ENCODE measurements around the gene KSR1. TPM values are rescaled to one million over a fixed set of nuclear protein-coding genes. Genes with fewer than 3 reads are reported as not detected.

Gene KSR1
- total RNA-seq, 1 donor from 2014 or later: 49.7 TPM

DNA sequence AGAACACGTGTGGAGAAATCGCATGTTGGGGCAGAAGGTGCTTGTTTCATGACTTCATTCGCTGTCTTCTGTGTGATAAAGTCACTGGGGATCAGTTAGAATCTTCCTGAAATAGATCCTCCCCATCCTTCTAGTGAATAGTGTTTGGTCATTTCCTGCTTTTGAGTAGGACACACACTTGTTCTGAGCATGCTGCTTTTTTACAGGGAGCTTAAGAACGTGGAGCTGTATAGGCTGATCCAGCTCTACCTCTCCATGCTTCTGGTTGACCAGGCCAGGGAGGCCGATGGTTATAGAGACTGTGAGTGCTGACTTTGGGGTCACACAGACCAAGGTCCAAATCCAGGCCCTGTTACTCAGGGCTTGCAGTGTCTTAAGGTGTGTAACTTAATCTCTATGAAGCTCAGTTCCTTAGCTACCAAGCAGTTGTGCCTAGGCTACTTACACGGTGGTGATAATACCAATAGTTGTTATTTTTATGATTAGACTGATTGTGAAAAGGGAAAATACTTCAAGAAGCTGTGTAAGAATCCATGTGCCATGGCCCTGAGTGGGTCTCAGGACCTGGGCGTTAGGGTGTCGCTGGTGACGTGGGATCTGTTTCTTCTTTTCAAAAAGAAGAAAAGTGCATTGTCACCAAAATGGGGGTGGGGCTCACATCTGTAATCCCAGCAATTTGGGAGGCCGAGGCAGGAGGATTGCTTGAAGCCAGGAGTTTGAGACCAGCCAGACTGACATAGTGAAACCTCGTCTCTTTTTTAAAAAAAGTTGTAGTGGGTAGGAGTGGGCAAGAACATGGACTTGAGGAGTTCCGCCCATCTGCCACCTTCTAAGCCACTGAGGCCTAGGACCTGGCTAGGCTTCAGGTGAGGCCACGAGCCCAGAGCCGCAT lies 110.7 kb downstream of the KSR1 start:
- DNase-seq (ENCODE audit: extremely low read depth, low read depth, low spot score): no peak

DNA sequence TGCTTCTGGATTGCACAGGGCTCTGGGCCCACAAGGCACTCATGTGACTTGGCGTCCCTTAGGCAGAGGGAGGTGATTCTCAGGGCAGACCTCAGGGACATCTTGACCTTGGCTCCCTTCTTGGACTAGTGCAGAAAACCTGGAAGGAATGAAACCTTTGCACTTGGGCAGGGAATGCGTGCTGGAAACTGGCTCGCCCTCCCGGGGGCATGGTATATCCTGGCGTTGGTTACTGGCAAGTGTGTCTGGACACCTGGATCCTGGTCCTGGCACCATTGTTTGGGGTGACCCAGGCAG lies 111.3 kb downstream of the KSR1 start:
- DNase-seq (ENCODE audit: extremely low read depth, low read depth, low spot score): no peak

DNA sequence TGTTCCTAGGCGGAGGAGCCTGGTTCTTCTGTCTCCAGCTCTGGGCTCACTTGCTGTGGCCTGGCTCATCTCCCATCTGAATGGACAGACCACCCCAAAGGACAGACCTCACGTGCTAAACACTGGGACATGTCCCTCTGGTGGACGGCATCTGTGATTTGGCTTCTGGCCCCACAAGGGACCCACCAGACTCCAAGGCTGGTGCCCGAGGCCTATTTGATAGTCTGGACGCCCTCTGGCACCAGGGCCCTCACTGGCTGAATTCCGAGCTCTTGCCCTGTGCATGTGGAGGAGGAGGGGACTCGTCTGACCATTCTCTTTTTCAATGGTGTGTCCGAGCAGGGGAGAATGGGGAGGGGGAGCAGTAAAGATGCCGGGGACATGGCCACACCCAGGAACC lies 112.0 kb downstream of the KSR1 start:
- no peak for DNase-seq (ENCODE audit: extremely low read depth, low read depth, low spot score)

DNA sequence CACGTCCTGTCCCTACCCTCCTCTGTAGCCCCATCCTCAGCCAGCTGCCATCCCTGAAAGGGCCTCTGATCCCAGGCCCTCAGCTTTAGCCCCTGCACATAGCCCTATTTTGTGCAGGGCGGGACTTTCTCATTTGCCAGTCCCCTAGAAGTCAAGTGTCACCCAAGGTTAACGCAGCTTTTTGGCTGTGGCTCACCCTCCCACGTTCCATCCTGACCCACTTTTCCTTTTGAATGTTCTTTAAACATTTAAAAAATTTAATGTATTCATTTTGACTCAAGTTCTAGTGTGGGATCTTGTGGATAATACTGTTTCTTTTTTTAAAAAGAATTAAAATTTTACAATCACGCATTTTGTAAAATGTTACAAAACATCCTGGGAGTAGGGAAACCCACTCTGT lies 112.6 kb downstream of the KSR1 start:
- DNase-seq (ENCODE audit: extremely low read depth, low read depth, low spot score): no peak

DNA sequence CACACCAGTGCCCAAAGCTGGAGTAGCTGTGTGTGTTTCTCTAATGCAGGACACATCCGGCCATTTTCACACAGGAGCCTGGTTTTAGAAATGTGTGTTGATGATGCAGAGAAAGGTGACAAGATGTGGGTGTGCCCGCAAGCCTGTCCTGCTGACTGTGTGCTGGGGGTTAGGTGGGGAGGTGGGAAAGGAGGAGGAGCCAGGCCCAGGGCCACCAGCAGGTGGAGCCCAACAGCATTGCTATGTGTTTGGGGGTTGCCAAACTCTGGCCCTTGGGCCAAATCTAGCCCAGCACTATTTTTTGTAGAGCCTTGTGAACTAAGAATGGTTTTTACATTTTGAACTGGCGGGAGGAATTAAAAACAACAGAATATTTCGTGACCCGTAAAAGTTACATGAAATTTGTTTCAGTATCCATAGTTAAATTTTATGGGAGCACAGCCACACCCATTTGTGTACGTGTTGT lies 113.0 kb downstream of the KSR1 start:
- DNase-seq (ENCODE audit: extremely low read depth, low read depth, low spot score): no peak

DNA sequence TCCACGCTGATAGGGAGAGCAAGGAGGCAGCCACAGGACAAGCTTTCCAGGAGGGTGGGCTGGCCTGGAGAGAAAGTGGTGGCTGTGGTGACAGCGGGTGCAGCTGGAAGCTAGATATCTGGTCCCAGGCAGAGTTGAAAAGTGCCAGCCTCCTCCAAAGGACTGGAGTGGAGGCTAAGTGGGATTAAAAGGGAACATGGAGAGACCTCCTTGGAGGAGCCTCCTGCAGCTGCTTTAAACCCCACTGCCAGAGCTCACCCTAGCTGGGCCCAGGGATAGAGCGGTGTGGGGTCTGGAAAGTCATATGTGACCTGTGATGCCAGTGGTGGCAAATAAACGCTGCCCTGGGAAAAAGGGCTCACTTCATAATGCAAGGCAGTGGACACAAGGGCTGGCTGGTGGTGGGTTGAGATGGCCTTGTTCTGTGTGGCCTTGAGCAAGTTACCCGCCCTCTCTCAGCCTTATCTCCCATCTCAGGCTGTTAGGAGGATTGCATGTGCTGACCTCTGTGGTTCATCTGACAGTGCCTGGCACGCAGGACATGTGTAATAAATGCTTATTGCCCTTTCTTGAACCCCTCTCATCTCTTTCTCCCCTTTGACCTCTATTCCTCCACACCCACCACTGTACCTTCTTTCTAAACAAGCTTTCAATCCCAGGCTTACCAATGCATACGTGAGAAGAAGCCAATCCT lies 113.8 kb downstream of the KSR1 start:
- no peak for DNase-seq (ENCODE audit: extremely low read depth, low read depth, low spot score)

DNA sequence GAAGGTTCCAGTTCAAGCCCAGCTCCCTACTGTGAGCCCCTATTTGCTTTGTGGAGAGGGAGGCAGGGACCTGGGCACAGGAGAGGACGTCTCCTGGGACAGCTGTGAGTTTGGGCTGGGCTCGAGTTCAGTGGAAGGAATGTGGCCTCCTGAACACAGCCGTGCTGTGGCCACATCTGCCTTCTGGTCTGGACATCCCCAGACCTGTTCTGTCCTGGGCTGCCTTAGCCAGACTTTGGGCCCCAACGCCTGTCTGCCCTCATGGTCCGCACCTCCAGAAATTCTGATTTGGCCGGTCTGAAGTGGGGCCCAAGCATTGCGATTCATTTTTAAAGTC lies 114.3 kb downstream of the KSR1 start:
- DNase-seq (ENCODE audit: extremely low read depth, low read depth, low spot score): no peak

DNA sequence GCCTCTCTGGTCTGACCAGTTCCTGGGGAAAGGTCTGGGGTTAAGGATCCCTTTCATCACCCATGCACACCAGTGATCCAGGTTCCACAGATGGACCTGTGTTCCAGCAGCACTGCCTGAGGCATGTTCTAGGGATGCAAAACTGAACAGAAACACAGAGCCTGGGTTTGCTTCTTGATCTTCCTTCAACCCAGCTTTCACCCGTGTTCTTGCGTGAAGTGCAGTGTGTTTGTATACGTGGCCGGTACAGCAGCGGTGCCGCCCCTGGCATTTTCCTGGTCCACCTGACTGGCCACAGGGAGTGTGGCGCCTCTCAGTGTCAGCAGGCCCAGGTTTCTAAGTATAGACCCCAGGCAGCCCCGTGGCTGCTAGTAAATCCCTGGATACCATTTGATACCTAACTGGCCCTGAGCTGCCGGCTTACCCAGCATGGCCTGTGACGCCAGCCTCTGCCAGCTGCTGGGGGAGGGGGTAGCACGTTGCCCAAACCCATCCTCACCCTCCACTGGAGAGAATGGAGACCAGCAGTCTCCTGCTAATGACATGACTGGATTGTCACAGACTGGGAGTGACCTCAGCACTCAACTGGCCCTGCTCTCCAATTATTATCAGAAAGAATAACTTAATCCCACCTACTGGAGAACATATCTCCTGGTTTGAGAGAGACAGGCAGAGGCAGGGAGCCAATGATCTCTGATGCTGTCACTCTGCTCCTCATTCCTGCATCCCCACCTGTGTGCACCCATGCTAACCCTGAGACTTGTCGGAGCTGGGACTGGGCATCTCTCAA lies 115.5 kb downstream of the KSR1 start:
- DNase-seq (ENCODE audit: extremely low read depth, low read depth, low spot score): no peak

DNA sequence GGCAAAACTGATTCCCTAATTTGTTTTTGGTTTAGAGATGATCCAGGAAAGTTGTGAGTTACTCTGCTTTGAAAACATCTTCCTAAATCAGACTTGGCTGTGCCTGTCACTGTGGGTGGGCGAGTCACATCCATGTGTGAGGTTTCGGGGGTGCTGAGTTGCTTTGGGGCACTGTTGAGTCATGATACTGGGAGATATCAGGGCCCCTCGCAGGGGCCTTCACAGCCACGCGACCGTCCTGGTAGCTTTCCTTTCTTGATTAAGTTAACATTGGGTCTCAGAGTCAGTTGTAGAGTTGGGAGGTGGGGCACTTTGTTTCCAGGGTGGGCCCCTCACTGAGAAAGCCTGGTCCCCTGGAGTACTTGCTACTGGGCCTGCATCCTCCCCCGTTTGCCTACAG lies 116.4 kb downstream of the KSR1 start:
- no peak for DNase-seq (ENCODE audit: extremely low read depth, low read depth, low spot score)

DNA sequence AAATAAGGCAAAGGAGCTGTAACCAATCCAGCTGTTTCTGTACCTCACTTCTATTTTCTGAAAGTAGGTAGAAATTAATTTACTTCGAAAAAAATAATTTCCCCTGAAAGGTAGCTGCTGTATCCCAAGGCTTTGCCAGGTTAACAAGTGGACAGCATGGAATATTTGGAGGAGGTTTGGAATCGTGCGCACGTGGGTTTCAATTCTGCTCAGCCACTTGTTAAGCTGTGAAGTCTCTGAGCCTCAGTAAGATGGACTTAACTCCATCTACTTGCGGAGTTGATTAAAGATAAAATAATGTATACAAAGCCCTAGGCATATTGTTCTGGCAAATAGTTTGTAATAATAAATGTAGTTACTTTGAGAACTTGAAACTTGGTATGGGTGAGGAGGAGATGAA lies 117.3 kb downstream of the KSR1 start:
- DNase-seq (ENCODE audit: extremely low read depth, low read depth, low spot score): no peak

DNA sequence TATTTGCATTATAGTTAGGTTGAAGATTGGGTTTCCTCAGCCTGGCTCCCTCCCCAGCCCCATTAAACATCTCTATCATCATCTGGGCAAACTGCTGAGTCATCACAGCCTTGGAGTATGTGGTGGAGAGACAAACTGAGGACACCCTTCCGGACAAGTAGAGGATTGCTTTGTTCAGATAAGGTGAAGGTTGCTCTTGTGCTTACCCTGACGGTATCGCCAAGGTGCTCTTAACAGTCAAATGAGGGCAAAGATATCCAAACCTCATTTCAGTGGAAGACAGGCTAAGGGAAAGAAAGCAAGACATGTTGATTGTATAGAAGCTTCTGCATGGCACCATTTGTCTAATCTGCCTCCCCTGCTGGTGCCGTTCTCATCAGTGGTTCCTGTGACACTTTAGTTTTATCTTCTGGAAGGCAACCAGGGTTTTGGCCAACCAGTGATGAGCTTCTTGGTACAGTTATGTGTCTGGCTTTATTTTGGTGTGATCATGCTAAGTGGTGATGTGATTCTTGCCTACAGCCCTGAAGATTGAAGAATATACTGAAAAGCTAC lies 117.8 kb downstream of the KSR1 start:
- no peak for DNase-seq (ENCODE audit: extremely low read depth, low read depth, low spot score)

DNA sequence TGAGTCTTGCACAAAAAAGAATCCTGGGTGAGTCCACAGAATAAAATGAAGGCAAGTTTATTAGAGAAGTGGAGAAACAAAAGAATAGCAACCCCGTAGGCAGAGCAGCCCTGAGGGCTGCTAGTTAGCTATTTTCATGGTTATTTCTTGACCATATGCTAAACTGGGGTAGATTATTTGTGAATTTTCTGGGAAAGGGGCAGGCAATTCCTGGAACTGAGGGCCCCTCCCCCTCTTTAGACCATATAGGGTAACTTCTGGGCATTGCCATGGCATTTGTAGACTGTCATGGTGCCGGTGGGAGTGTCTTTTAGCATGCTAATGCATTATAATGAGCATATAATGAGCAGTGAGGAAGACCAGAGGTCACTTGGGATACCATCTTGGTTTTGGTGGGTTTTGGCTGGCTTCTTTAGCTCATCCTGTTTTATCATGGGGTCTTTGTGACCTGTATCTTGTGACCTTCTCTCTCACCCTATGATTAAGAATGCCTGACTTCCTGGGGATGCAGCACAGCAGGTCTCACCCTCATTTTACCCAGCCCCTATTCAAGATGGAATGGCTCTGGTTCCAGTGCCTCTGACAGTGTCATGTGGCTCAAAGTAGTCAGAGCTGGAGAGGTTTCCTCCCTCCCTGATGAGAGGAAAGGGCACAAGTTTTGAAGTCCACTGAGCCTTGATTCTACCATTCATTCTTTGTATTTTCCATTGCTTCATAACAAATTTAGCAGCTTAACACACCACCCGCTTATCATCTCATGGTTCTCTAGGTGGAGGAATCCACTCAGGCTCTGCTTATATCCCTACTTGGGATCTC lies 119.1 kb downstream of the KSR1 start:
- no peak for DNase-seq (ENCODE audit: extremely low read depth, low read depth, low spot score)

DNA sequence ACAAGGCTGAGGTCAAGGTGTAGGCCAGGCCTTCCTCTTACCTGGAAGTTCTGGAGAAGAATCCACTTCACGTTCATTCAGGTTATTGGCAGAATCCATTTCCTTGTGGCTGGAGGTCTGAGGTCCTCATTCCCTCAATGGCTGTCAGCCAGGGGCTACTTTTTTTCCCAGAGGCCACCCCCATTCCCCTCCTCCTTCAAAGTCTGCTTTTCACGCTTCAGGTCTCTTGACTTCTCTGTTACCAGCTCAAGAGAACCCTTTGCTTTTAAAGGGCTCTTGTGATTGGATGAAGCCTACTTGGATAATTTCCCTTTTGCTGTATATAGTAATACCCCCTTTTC lies 119.6 kb downstream of the KSR1 start:
- no peak for DNase-seq (ENCODE audit: extremely low read depth, low read depth, low spot score)

DNA sequence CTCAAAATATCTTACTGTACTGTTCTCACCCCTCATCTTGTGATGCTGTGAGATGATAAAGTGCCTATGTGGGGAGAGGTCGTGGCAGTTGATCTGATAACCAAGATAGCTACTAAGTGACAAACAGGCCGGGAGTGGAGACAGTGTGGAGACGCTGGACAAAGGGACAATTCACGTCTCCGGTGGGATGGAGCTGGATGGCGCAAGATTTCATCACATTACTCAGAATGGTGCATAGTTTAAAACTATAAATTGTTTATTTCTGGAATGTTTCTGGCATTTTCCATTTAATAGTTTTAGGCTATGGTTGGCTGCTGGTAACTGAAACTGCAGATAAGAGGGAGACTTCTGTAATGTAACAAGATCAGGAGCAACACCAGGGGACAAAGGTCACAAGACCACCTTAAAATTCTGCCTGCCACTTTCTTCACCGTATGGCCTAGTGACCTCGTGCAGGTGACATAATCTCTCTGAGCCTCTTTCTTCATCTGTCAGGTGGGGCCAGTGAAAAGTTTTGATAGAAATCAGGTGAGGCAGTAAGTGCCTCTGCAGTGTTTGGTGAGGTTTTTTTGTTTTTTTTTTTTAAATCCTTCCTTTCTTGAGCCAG lies 120.3 kb downstream of the KSR1 start:
- DNase-seq (ENCODE audit: extremely low read depth, low read depth, low spot score): no peak

DNA sequence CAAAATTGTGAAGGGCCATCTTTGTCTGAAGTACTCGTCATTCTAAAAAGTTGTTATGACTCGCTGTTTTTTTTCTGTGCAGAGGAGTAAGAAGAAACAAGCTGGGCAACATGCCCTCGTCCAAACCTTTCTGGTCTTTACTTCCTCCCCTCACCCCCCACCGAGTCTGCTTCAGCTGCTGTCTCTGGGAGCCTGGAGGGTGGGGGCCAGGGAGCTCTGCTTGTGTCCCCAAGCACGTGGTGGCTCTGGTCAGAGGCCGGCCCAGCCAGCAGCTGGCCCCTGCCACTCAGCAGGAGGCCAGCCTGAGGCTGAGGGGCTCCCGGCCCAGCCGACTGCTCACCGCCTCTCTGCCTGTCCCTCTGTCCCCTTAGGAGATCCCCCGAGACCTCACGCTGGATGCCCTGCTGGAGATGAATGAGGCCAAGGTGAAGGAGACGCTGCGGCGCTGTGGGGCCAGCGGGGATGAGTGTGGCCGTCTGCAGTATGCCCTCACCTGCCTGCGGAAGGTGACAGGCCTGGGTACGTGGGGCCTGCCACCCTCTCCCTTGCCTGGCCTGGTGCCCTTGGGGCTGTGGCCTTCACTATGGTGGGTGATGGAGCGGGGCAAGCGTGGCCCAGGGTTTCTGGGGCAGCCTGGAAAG lies 121.0 kb downstream of the KSR1 start:
- DNase-seq (ENCODE audit: extremely low read depth, low read depth, low spot score): no peak

DNA sequence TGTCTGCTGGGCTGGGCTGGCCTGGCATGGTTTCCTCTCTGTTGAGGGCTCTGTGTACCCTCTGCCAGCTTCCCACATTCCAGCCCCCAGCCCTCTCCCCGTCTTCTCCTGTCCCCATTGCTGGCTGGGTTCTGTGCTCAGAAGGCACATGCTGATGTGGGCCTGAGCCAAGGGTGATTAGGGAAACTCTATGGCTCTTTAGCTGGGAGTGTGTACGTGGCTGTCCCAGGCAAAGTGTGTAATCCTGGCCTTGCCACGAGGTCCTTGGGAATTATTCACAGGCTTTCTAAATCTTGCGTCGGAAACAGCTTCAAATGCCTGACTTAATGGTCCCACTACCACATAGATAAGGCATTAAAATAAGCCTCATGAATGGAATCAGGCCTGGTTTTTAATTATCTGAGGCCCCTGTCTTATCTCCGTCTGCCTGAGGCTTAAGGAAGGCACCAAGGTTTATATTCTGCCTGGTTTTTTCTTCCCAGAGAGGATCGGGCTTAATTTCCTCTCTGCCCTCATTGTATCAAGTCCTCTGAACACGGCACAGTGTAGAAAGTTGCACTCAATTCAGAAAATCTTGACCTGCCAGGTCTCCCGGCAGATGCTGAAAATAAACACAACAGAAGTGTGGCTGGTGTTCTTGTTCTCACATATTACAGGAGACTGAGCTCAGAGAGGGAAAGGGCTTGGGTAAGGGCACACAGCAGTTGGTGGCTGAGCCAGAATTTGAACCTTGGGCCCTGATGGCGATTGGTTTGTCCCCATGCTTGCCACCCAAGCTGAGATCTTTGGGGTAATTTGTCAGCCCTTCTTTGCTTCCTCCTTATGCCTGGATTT lies 121.9 kb downstream of the KSR1 start:
- DNase-seq (ENCODE audit: extremely low read depth, low read depth, low spot score): no peak

DNA sequence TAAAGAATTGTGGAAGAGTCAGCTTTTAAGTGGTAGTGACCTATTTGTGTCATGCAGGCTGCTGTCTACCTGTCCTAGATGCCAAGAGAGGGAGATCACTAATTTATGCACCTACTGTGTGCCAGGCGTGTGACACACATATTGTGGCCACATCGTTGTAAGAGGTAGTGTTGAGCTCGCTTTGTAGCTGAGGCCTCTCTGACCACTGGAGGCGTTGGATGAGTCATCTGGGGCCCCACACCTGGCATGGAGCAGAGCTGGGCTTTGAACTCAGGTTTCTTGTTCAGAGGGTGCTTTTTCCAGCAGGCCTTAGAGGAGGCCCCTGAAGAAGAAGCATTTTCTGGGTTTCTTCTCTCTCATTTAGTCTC lies 122.5 kb downstream of the KSR1 start:
- no peak for DNase-seq (ENCODE audit: extremely low read depth, low read depth, low spot score)

DNA sequence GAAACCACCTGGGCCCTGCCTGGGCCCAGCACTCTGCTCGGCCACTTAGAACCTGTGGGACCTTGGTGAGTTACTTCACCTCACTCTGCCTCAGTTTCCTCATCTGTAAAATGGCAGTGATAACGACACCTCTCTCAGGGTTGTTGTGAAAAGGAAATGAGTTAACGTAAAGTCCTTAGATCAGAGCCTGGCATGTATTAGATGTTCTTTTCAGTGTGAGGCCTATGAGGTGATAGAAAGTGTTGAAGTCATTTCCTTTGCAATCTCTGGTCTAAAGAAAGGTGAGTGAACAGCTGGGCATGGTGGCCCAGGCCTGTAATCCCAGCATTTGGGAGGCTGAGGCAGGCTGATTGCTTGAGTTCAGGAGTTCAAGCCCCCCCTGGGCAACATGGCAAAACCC lies 123.1 kb downstream of the KSR1 start:
- DNase-seq (ENCODE audit: extremely low read depth, low read depth, low spot score): no peak

DNA sequence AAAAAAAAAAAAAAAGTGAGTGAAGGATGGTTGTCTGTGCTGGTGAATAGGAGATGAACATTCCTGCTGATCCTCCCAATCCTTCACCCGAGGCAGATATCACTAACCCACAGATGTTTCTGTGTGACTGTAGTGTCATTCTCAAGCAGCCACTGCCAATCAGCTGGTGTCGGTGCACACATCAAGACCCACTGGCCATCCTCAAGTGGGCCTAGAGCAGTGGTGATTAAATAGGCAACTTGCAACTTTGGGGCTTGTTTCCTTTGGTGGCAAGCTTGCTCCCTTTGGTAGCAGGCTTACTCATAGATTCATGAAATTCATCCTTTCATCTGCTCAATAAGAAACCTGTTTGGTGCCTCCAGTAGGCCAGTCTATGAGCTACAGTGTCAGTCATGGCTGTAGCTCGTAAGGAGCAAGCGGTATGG lies 123.7 kb downstream of the KSR1 start:
- DNase-seq (ENCODE audit: extremely low read depth, low read depth, low spot score): no peak
